NCI-H460 (cell line): ENCODE measurements around the gene CBL. TPM values are rescaled to one million over a fixed set of nuclear protein-coding genes. Genes with fewer than 3 reads are reported as not detected.

Experiments used
- DNase-seq: peaks from one replicate; pipeline ENCODE4 v3.0.0-alpha.2; 2016; ENCODE audit warnings: low read depth; ENCODE audit errors: extremely low read depth
- total RNA-seq: library from RNA; depleted of rRNA; stranded (reverse); fragments of >200 nt; shearing (Covaris generic); gene quantifications from 2 replicates; pipeline ENCODE4 v1.2.3, GENCODE V29; 2014

Gene CBL
- total RNA-seq, 1 experiment from 2014 or later: 11.2 TPM

DNA sequence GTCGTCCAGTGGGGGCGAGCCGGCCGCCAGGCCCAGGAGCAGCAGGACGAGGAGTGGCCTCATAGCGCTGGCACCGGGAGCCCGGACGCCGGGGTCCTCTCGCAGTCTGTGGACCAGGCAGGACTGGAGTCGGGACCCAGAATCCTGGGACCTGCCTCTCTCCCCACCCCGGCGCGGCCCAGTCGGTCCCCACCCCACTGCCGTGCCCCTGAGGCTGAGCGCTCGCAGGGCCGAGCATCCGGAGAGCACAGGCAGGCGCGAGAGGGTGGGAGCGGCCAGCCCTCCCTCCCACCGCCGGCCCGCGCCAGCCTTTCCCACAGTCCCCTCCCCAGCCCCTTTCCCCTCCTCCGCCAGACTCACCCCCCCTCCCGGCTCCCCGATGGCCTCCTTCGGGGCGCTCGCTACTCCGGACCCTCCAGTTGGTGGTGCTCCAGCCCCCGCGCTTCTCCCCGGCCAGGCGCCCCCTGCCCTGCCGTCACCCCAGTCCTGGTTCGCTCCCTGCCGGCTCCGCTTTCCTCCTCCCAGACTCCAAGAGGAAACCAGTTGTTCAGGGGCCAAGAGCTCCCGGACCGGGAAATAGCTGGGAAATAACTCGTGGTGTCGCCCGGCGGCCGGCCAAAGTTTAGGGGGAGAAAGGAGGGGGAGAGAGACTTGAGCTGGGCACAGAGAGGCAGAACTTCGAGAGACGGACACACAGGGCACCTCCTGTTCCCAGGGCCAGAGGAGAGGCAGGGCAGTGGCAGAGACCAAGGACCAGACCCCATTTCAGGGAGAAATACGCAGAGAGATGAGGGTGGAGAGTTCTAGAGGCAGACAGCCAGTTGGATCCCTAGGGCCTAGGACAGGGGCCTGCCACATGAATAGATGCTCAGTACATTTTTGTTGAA is 134.4 kb downstream of the CBL start, which contains the start of gene C1QTNF5:
Gene C1QTNF5, minus strand, starts transcription at position 549 of the 887 bp plus-strand sequence. Its CDS starts 486 bp downstream, at position 63.
- no peak for DNase-seq

DNA sequence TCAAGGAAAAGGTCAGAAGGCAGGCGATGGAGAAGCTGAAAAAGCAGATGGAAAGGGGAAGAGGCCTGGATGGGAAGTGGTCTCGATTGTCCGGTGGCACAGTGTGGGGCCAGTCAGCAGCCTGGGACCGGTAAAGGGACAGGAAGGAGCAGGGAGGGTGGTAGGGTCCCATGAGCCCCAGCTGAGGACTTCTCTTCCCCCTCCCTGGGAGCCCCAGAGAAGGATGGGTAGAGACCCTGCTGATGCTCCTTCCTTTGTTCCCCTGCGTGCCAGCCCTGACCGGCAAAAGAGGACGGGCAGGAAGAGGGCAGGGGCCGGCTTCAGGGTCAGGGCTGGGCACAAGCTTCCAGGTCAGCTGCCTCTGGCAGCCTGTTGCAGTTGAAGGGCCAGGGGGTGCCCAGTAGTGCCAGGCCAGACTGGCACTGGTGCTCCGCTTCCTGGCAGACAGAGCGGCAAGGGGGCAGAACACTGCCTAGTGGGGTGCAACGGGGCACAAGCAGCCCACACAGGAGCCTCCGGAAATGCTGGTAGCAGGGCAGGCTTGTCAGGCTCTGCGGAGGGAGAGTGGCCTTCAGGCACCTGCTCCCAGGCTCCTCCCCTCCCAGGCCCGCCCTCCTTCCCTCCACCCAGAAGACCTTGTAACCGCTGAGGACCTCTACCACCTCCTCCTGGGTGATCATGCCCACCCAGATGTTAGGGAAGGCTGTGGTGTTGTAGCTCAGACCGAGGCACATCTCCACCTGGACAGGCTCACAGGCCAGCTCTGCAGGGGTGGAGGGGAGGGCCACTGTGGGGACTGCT is 135.3 kb downstream of the CBL start:
- DNase-seq: no peak

DNA sequence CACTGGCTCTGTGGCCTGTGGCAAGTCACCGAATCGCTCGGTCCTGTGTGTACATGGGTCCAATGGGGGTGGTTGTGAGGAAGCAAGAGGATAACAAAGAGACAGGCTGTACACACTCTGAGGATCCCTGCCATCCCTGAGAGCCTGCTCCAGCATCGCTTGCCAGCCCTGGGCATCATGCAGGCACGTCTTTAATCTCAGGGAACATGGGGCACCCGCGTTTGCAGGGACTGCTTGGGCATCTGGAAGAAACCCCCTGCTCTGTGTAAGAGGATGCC is 135.8 kb downstream of the CBL start:
- no peak for DNase-seq

DNA sequence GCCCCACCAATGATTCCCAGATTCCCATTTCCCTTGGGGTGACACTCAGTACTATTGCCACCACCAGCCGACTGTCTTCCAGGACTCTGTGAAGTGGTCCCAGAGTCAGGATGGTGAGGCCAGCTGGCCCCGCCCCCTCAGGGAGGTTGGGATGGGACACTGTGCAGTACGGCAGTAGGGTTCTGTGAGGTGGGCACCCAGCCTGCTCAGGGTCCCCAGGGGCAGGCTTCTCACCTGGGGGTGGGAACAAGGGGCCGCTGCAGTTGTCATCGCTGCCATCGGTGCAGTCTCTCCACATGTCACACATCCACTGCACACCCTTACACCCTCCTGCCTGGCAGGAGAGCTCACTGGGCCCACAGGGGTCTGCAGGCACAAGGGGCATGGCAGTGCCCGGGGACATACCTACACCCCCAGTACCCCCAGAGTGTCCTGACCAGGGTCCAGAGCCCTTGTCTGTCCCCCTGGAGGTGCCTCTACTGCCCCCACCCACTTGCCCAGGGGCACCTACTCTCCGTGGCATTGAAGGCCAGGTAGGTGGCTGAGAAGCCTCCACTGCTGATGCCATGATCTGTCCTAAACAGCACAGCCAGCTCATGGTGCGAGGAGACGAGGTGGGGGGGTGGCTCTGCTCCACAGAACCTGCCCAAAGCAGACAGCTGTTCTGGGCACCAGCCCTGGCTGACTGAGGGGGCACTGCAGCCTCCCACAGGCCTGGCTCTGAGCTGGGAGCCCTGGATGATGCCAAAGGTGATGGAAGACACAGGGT is 136.4 kb downstream of the CBL start:
- no peak for DNase-seq

DNA sequence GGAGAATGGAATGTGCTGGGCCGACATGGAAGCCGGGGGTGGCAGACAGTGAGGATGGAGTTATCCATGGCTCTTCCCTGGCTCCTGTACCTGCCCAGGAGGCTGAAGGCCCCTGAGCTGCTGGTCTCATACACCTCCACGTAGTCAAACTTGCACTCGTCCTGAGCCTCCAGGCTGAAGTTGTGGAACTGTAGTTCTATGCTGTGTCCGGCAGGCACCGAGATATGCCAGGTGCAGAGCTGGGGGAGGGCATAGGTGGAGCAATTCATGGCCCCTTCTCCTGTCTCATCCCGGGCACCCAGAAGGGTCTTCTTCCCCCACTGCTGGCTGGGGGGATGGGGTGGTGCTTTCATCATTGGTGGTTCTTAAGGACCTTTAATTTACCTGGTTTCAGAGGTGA is 137.6 kb downstream of the CBL start:
- DNase-seq: no peak

DNA sequence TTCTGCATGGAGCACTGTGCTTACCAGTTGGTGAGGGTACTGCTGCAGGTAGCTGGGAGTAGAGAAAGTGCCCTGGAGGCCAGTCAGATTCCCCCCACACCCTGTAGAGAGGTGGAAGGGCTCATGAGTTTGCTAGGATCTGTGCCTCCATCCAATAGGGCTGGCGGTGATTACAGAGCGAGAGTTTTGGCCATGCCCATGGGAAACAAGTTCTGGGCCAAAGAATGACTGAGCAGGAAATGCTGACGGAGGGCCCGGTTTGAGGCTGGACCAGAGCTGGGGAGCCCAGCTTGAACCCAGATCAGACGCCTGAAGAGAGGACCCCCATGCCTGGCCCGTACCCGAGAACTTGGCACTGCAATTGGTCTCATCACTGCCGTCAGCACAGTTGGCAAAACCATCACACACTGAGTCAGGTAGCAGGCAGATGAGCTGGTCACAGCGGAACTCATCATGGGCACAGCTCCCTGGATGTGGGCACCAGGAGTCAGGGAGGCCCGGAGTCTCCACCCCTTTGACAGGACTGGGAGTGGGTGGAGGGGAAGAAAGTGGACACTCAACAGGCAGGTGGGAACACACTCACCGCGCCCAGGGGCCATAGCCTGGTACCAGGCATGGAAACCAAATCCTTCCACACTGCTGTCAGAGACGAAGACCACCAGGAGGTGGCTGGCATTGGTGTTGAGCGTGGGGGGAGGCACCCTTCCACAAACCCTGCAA is 138.3 kb downstream of the CBL start:
- no peak for DNase-seq

DNA sequence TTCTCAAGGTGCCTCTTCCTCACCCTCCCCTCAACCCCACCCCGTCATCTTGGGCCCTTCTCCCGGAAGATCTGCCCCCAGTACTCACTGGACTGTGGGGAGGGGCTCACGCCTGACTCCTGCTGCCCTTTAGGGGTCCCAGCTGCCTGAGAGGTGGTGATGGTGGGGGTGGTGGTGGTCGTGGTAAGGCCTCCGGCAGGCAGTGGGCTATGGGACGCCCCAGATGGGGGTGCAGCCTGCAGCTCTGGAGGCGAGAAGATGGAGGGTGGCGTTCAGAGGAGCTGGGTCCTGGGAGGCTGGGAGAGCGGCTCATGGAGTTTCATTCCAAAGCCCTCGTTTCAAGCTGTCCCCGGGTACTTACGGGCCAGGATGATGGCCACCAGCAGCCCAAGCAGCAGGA is 139.5 kb downstream of the CBL start:
- no peak for DNase-seq

DNA sequence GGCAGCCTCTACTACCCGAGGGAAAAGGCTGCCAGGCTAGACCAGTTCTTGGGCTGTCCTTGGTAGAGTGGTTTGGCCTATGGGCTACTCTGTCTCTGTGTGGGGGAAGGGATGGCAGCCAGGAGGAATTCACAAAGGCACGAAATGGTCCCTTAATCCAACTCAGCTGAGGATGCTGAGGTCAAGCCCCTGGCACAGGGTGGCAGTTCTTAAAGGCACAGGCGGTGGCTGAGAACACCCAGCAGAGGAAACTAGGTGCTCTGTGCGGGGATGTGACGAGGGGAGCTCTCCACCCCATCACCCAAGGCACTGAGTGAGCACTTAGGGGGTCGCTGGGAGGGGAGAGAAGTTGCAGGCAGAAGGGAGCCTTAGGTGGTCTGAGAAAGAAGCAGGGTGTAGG is 140.5 kb downstream of the CBL start, which contains the start of gene MFRP:
Gene MFRP, minus strand, starts transcription at position 101 of the 400 bp plus-strand sequence. CDS start 192 bp downstream, outside the sequence.
- no peak for DNase-seq

DNA sequence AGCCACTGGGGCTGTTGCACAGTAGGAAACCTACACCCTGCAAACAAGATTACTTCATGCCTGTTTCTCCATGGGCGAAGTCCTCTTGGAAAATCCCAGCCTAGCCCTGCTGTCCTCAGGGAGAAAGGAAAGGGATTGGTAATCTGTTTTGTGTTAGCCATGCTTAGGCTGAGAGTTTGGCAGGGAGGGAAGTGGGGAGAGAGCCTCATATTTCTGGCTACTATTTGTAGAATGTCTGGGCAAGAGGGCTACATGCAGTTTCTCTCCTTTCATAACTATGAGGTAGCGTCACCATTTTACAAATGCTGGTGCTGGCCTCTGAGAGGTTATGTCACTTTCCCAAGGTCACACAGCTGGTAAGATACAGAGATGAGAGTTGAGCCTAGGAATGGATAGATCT is 141.1 kb downstream of the CBL start:
- DNase-seq: no peak

DNA sequence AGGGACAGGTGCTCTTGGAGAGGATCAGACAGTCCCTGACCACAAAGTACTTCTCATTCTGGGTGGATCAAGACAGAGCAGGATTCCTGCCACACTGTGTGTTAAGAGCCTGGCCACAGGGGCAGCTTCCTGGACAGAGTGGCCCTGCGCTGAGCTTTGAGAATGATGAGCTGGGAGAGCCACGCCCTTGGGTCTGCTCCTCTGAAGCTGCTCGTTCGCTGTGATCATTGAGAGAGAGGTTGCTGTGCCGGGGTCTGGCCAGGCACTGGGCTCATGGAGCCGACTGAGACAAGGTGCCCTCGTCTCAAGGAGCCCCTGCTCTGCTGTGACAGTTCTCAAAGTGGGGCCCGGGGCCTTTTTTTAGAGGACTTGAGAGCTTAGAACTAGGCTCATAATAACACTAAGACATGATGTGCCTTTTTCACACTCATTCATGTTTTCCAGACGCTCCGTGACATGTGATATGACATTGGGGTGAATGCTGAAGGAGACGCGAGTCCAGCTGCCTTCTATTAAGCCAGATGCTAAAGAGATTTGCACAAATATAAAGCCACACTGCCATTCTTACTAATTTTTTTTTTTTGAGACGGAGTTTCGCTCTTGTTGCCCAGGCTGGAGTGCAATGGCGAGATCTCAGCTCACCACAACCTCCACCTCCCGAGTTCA is 141.9 kb downstream of the CBL start:
- no peak for DNase-seq

DNA sequence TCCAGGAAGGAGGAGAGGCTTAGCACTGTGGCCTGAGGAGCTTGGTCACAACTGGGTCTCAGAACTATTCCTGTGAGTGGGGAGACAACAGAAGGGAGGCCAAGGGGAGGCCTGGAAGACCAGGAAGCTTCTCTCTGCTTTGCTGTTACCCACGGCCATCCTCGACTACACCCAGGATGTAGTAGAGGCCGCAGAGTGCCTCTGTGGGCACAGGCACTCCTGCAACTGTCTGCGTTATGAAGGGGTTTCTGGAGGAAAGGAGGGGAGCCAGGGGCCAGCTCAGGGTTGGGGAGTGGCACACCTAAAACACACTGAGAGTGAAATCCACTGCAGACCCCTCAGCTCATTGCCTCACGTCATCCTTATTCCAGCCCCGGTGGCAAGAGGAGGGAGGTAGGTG is 144.2 kb downstream of the CBL start:
- no peak for DNase-seq

DNA sequence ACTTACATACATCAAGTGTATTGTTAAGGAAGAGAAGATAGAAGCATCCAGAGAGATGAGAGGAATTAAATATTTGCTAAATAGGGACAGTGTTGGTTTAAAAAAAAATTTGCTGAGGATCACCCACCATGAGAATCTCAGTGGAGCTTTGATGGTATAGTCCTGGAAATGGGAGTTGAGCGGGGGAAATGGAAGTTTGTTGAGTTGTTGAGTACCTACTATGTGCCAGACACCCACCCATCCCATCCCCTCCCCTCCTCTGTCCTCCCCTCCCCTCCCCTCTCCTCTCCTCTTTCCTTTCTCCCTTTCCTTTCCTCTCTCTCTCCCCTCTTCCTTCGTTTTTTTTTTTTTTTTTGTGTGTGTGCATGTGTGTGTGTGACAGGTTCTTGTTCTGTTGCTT is 145.1 kb downstream of the CBL start:
- DNase-seq: no peak

DNA sequence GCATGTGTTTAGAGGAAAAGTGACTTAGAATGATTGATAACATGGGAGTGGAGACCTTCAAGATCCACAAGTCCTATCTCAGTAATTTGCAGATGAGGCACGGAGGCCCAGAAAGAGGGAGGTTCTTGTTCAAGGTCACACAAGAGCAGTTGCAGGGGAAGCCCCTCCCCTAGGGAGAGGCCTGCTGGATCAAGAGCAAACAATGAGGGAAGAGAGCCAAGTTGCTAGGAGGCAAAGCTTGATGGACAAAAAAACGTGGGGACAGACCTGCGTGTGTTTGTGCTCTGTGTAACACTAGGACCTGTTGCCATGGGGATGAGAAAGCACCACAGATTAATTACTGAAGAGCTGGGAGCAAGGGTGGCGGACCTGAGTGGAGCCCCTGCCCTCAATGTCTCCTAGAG is 146.7 kb downstream of the CBL start:
- DNase-seq: no peak

DNA sequence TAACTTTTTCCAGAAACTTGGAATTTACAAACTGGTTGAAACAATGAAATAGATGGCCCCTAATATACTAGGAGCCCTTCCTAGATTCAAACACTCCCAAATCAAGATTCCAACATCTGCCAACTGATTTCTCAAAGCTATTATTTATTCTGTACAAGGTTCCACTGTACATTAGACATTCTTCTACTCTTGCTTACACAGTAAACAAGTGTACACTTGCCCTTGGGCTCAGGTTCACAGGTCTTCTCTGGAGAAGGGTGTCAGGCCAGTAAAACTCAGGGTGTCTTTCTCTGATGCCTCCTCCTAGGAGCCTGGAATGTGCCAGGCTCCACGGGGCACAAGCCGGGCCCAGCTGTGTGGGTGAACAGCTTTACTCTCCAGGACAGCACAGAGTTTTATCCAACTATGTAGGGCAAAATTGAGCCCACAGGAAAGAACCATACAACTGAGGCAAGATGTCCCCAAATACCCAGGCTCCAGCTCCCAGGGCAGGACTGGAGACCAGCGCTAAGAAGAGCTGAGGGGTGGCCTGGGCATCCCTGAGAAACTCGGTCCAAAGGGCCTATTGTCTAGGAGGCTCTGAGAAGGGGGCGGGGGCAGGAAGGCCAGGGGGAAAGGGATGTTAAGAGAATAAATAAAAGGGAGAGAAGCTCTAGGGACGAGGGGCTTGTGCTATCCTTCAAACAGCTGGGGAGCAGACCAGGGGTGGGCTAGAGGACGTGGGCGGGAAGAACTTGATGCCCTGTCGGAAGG is 149.1 kb downstream of the CBL start:
- no peak for DNase-seq

DNA sequence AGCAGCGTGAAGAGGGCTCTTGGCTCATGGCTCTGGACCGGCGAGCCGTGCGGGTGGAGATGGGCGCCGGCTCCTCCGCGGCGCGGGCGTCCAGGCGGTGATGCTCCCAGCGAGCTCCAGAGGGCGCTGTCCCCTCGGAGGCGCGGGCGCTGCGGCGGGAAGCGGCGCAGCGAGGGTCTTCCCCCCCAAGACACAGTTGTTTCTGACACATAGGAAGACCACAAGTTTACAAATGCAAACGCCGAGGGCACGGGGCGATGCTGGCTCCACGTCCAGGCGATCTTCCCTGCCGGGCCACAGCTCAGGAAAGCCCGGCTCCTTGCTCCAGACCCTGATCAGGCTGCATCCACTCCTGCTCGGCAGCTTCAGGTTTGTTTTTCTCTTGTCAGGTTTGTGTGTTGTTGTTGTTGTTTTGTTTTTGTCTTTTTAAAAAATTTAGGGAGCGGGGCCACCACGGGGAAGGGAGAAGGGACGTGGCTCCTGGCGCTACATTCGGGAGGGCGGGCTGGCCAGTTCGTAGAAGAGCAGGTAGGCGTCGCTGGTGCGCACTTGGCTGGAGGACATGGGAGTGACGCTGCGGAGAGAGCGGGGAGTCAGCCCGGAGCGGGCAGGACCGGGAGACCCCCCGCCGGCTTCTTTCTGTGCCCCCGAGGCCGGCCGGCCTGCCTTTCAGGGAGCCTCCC is 150.4 kb downstream of the CBL start:
- DNase-seq: peak; percentile 73

DNA sequence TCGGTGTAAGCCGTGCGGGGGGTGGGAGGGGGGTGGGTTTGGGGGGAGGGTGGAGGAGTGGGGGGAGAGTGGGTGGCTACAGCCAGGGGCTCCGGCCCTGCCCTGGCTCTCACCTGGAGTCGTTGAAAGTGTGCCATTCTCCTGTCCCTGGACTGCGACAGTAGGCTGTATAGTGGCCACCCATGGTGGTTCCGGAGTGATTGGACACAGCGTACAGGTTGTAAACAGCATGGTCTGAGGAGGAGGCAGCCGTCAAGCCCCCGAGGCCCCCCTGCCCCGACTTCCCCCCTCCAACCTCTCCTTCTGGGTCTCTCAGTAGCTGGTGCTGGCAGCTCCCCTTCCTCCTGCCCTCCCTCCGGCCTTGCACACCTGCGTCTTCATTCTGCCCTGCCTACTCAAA is 150.9 kb downstream of the CBL start:
- DNase-seq: no peak
